IMR-90 (cell line): ENCODE measurements around the gene WNK1. TPM values are rescaled to one million over a fixed set of nuclear protein-coding genes. Genes with fewer than 3 reads are reported as not detected.

ENCODE experiments used
- ATAC-seq: fragments of 200-7000 bp; cut with Tn5 transposase; 2 replicates; pipeline ENCODE4 v1.9.1; 2020; ENCODE audit warnings: low read depth, mild to moderate bottlenecking, moderate library complexity
- BruUV-seq: library from RNA; stranded (reverse); fragments of 400-500 nt; replicated peaks from 2 replicates; lab custom pipeline; 2021; lab: Mats Ljungman, UMichigan
- CTCF ChIA-PET: fragments of 300-600 bp; formaldehyde crosslinking; extraction: SDS; loops from one replicate; lab custom pipeline; 2021; ENCODE audit warnings: antibody characterized with exemption; lab: Yijun Ruan, JAX
- POLR2A ChIA-PET: fragments of 300-600 bp; sonication (Branson Sonifier 250); formaldehyde crosslinking; loops from one replicate; lab custom pipeline; 2022; ENCODE audit warnings: antibody characterized with exemption; ENCODE audit not compliant: unreplicated experiment; lab: Charles Lee
- DNase-seq: peaks from one replicate; pipeline ENCODE4 v3.0.0; 2013
- H2AFZ ChIP-seq: replicated peaks from 2 replicates; pipeline ENCODE3; 2013; ENCODE audit warnings: low read length, mild to moderate bottlenecking; ENCODE audit not compliant: poor library complexity
- H2AK5ac ChIP-seq: 2 replicates; pipeline ENCODE4 v1.6.1; 2013; ENCODE audit warnings: low read depth, low read length, inconsistent platforms
- H2AK9ac ChIP-seq: replicated peaks from 2 replicates; pipeline ENCODE3; 2013; ENCODE audit warnings: mild to moderate bottlenecking, low read depth, low read length, moderate library complexity; ENCODE audit not compliant: poor library complexity
- H2BK120ac ChIP-seq: 2 replicates; pipeline ENCODE4 v1.6.1; 2013; ENCODE audit warnings: low read depth, low read length, inconsistent platforms
- H2BK15ac ChIP-seq: 3 replicates; pipeline ENCODE4 v1.6.1; 2013; ENCODE audit warnings: low read depth, low read length, inconsistent platforms
- H2BK20ac ChIP-seq: 2 replicates; pipeline ENCODE4 v1.6.1; 2013; ENCODE audit warnings: low read depth, mild to moderate bottlenecking, inconsistent platforms, low read length, moderate library complexity
- H2BK5ac ChIP-seq: 2 replicates; pipeline ENCODE4 v1.6.1; 2013; ENCODE audit warnings: mild to moderate bottlenecking, low read depth, low read length, inconsistent platforms; ENCODE audit not compliant: poor library complexity, severe bottlenecking
- H3K14ac ChIP-seq: replicated peaks from 2 replicates; pipeline ENCODE4 v1.6.1; 2013; ENCODE audit warnings: low read depth, low read length, inconsistent platforms
- H3K18ac ChIP-seq: 2 replicates; pipeline ENCODE4 v1.6.1; 2013; ENCODE audit warnings: low read depth, low read length, control low read depth
- H3K23ac ChIP-seq: 2 replicates; pipeline ENCODE4 v1.6.1; 2013; ENCODE audit warnings: low read depth, low read length, inconsistent platforms
- H3K27ac ChIP-seq: 2 replicates; pipeline ENCODE4 v1.5.1; 2013; ENCODE audit warnings: mild to moderate bottlenecking, control low read depth, low read length; ENCODE audit not compliant: insufficient read depth
- H3K27me3 ChIP-seq: 2 replicates; pipeline ENCODE4 v1.6.1; 2013; ENCODE audit warnings: low read length; ENCODE audit not compliant: control insufficient read depth, insufficient read depth
- H3K36me3 ChIP-seq: 2 replicates; pipeline ENCODE4 v1.6.1; 2013; ENCODE audit warnings: low read length, mixed read lengths; ENCODE audit not compliant: control insufficient read depth, insufficient read depth
- H3K4ac ChIP-seq: 2 replicates; pipeline ENCODE4 v1.6.1; 2013; ENCODE audit warnings: low read depth, low read length, inconsistent platforms
- H3K4me1 ChIP-seq: 2 replicates; pipeline ENCODE4 v1.6.1; 2013; ENCODE audit warnings: low read length, mixed read lengths; ENCODE audit not compliant: control insufficient read depth, insufficient read depth
- H3K4me2 ChIP-seq: 2 replicates; pipeline ENCODE4 v1.6.1; 2013; ENCODE audit warnings: low read depth, mild to moderate bottlenecking, control low read depth, low read length, moderate library complexity
- H3K4me3 ChIP-seq: 2 replicates; pipeline ENCODE4 v1.5.1; 2013; ENCODE audit warnings: low read depth, mild to moderate bottlenecking, control low read depth, low read length, moderate library complexity; ENCODE audit not compliant: insufficient read depth
- H3K56ac ChIP-seq: 2 replicates; pipeline ENCODE4 v1.6.1; 2013; ENCODE audit warnings: low read length, inconsistent platforms; ENCODE audit not compliant: insufficient read depth; ENCODE audit errors: extremely low read depth
- H3K79me1 ChIP-seq, 2 experiments: 2 replicates each; pipeline ENCODE4 v1.6.1; 2013; ENCODE audit warnings: low read length in 2 of 2, inconsistent platforms in 1 of 2, low read depth in 1 of 2
- H3K9ac ChIP-seq: 2 replicates; pipeline ENCODE4 v1.6.1; 2013; ENCODE audit warnings: low read depth, low read length, control low read depth
- H3K9me1 ChIP-seq: 2 replicates; pipeline ENCODE4 v1.6.1; 2013; ENCODE audit warnings: low read length, inconsistent platforms; ENCODE audit not compliant: insufficient read depth
- H3K9me3 ChIP-seq: 2 replicates; pipeline ENCODE4 v1.6.1; 2013; ENCODE audit warnings: low read length; ENCODE audit not compliant: control insufficient read depth, insufficient read depth
- H4K20me1 ChIP-seq: 2 replicates; pipeline ENCODE4 v1.6.1; 2013; ENCODE audit warnings: low read length, inconsistent platforms; ENCODE audit not compliant: insufficient read depth
- H4K5ac ChIP-seq: 2 replicates; pipeline ENCODE4 v1.6.1; 2013; ENCODE audit warnings: mild to moderate bottlenecking, low read depth, low read length, control low read depth
- H4K8ac ChIP-seq, 2 experiments: 2 replicates each; pipeline ENCODE4 v1.6.1; 2013; ENCODE audit warnings: low read depth in 2 of 2, low read length in 2 of 2, control low read depth in 1 of 2, inconsistent platforms in 1 of 2
- H4K91ac ChIP-seq: 2 replicates; pipeline ENCODE4 v1.6.1; 2013; ENCODE audit warnings: low read depth, low read length, inconsistent platforms; ENCODE audit not compliant: insufficient read depth
- BHLHE40 ChIP-seq: fragments of 150-350 bp; IDR thresholded peaks from 2 replicates; pipeline ENCODE4 v1.6.1; 2016; ENCODE audit warnings: mild to moderate bottlenecking, low read depth, low read length
- CEBPB ChIP-seq: IDR thresholded peaks from 2 replicates; pipeline ENCODE4 v1.6.1; 2012; ENCODE audit warnings: low read depth, low read length, improper control_type of control experiment
- CHD1 ChIP-seq: IDR thresholded peaks from 2 replicates; pipeline ENCODE4 v1.6.1; 2012; ENCODE audit warnings: low read depth, low read length, improper control_type of control experiment
- ELK1 ChIP-seq: fragments of 150-350 bp; IDR thresholded peaks from 2 replicates; pipeline ENCODE4 v1.6.1; 2016; ENCODE audit warnings: low read depth, mild to moderate bottlenecking, low read length, moderate library complexity, borderline replicate concordance
- MAFK ChIP-seq: IDR thresholded peaks from 2 replicates; pipeline ENCODE4 v1.6.1; 2012; ENCODE audit warnings: low read depth, low read length, improper control_type of control experiment
- MAZ ChIP-seq: IDR thresholded peaks from 2 replicates; pipeline ENCODE4 v1.6.1; 2012; ENCODE audit warnings: low read depth, mild to moderate bottlenecking, low read length, improper control_type of control experiment, moderate library complexity, borderline replicate concordance
- MXI1 ChIP-seq: IDR thresholded peaks from 2 replicates; pipeline ENCODE4 v1.6.1; 2012; ENCODE audit warnings: low read depth, mild to moderate bottlenecking, low read length, moderate library complexity, borderline replicate concordance
- NFE2L2 ChIP-seq: fragments of 150-350 bp; IDR thresholded peaks from 2 replicates; pipeline ENCODE4 v1.6.1; 2016; ENCODE audit warnings: low read depth, mild to moderate bottlenecking, low read length
- RAD21 ChIP-seq: IDR thresholded peaks from 2 replicates; pipeline ENCODE4 v1.6.1; 2012; ENCODE audit warnings: low read length, improper control_type of control experiment
- RCOR1 ChIP-seq: IDR thresholded peaks from 2 replicates; pipeline ENCODE4 v1.6.1; 2012; ENCODE audit warnings: mild to moderate bottlenecking, low read length, improper control_type of control experiment; ENCODE audit not compliant: insufficient replicate concordance
- RFX5 ChIP-seq: IDR thresholded peaks from 2 replicates; pipeline ENCODE4 v1.8.0; 2012; ENCODE audit warnings: low read depth, mild to moderate bottlenecking, low read length, moderate library complexity
- SMC3 ChIP-seq: fragments of 150-350 bp; IDR thresholded peaks from 2 replicates; pipeline ENCODE4 v1.6.1; 2016; ENCODE audit warnings: low read depth, mild to moderate bottlenecking, antibody characterized with exemption, low read length, moderate library complexity
- USF2 ChIP-seq: fragments of 150-350 bp; IDR thresholded peaks from 2 replicates; pipeline ENCODE4 v1.6.1; 2017; ENCODE audit warnings: mild to moderate bottlenecking, antibody characterized with exemption, low read length, low read depth
- WGBS, 2 experiments: methylation state at CpG; one replicate each; pipeline versions ENCODE4 v1.1.5 to v1.1.7; 2013; ENCODE audit warnings: missing lambda C conversion rate in 2 of 2; ENCODE audit not compliant: insufficient read length in 1 of 2; ENCODE audit errors: extremely low coverage in 2 of 2; 5-methylcytosine and 5-hydroxymethylcytosine counted together
- dilution Hi-C: fragments of 300-500 bp; cut with HindIII; formaldehyde crosslinking; loops from one replicate; pipeline ENCODE4 v1.14.3; 2018; ENCODE audit warnings: low sequenced_read_pairs; ENCODE audit not compliant: unreplicated experiment
- in situ Hi-C: fragments of 300-500 bp; cut with MboI; formaldehyde crosslinking; loops from 3 replicates; pipeline ENCODE4 v1.14.3; 2019; ENCODE audit warnings: low sequenced_read_pairs, inconsistent platforms, mixed read lengths
- intact Hi-C: fragments of 100-400 bp; cut with micrococcal nuclease; formaldehyde crosslinking; loops from 2 replicates; pipeline ENCODE4 v1.10.0; 2022
- polyA plus RNA-seq, 3 experiments: library from polyadenylated mRNA; depleted of rRNA; stranded (reverse); fragments of >200 nt; gene quantifications; 2 replicates each; pipeline ENCODE4 v1.2.3, GENCODE V29; 2012; ENCODE audit warnings: low replicate concordance in 1 of 3
- total RNA-seq: library from RNA; depleted of rRNA; stranded (reverse); fragments of >200 nt; gene quantifications from 2 replicates; pipeline ENCODE4 v1.2.3, GENCODE V29; 2012

WNK1 gene
- total and polyA plus RNA-seq, 2 of the 4 experiments (the other 2 are of a cell fraction) = 36.9 to 42.8 TPM

- no peak overlapping the region for H3K9ac ChIP-seq
- dilution Hi-C loops (no loop called here), in situ Hi-C loops (no loop called here), intact Hi-C loops (loop anchor here (1.0 kb wide), 1 partner anchor 60 kb away; no protein-coding TSS in a partner anchor)
- peaks cover 5% of the 10 kb centered on the region for H3K36me3 ChIP-seq
- BruUV-seq = no TSS peak
- WGBS, 2 experiments = no CpG with 5 or more reads among the region's 3 CpGs
- H3K4me1 ChIP-seq = no peaks in the 10 kb centered on the region
- no peak overlapping the region for H2AFZ ChIP-seq
- H3K4me3 ChIP-seq = no peak overlapping the region
- no peak overlapping the region for H2BK5ac ChIP-seq
- no peak overlapping the region for H2AK5ac ChIP-seq
- H3K79me1 ChIP-seq = peaks cover 5 to 17% of the 10 kb centered on the region in 2 experiments; a peak in 3 of 4 replicates
- H4K5ac ChIP-seq = no peak overlapping the region
- no peaks in the 10 kb centered on the region for H4K20me1 ChIP-seq
- H2BK15ac ChIP-seq = no peak overlapping the region
- H3K9me1 ChIP-seq = no peaks in the 10 kb centered on the region
- TF ChIP-seq BHLHE40 = no peak
- TF ChIP-seq RAD21 = no peak
- TF ChIP-seq USF2 = no peak
- TF ChIP-seq CEBPB = no peak
- no peak for TF ChIP-seq ELK1
- no peak for TF ChIP-seq SMC3
- no peak for TF ChIP-seq RCOR1
- TF ChIP-seq MAZ = no peak
- no peak for TF ChIP-seq MAFK
- no peak for TF ChIP-seq RFX5
- no peak for TF ChIP-seq CHD1
- TF ChIP-seq MXI1 = no peak
- TF ChIP-seq NFE2L2 = no peak
- CTCF ChIA-PET = interaction anchor here (0.6 kb wide), 4 partner anchors 16 to 79 kb away, joined by 3 to 7 read pairs (median 4); no protein-coding TSS in a partner anchor
- H3K14ac ChIP-seq = no peak overlapping the region
- no peak overlapping the region for H4K8ac ChIP-seq
- H3K56ac ChIP-seq = no peak overlapping the region
- no peak overlapping the region for H3K18ac ChIP-seq
- no peak overlapping the region for H2BK120ac ChIP-seq
- no peaks in the 10 kb centered on the region for H3K27me3 ChIP-seq
- H3K27ac ChIP-seq = no peak overlapping the region
- no peak for DNase-seq
- ATAC-seq = no peak
- H2AK9ac ChIP-seq = no peak overlapping the region
- H4K91ac ChIP-seq = no peak overlapping the region
- H3K4ac ChIP-seq = no peak overlapping the region
- POLR2A ChIA-PET = no interaction called here
- H3K9me3 ChIP-seq = no peaks in the 10 kb centered on the region
- H2BK20ac ChIP-seq = no peak overlapping the region
- H3K4me2 ChIP-seq = no peak overlapping the region
- H3K23ac ChIP-seq = no peak overlapping the region
Measured at GRCh38 chr12:835754-836518, 83.6 kb downstream of the WNK1 start.
